ENCODE measurements around the gene LOXL3.

DNA sequence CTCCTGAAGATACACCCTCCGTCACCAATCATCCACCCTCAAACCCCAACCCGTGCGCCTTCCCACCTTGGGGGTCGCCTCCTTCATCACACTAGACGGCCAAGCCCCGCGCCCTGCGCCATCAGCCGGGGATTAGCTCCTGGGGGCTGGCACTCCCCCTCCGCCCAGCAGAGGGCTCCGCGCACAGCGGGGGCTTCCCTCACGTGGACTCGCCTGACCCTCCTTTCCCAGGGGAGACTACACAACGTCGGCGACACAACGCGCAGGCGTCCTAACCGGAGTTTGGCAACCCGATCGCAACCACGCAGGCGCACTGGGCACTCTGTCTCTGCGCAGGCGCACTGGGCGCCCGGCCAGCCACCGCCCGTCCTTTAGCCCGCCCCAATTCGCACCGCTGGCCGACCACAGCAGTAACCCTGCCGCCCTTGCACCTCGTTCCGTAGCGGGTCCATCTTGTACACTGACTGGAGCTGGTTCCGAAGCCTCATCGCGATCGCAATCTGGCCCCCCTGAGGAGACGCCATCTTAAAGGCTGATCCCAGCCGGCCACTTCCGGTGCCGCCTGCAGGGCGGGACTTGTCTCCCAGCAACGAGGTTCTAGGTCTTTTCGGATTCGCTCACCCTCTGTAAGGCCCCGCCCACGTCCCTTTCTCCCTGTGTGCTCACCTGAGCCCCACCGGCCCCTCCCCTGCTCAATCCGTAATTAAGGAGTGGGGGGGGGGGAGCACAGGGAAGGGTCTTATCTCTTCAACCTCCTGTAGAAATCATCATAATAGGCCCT is 46.4 kb downstream of the LOXL3 start, which contains the start of gene PCGF1:
- TF ChIP-seq POLR2A (IDR thresholded peaks at IDR 0.05) = peak in 1 of 2 donors; percentile 48
- peak in 3 of 5 experiments; percentile 11 to 52 (median 35) for TF ChIP-seq CTCF (IDR thresholded peaks at IDR 0.05)

Data from tibial nerve (tissue), 3 donors.